ENCODE measurements around the gene TMEM101. TPM values are rescaled to one million over a fixed set of nuclear protein-coding genes. Genes with fewer than 3 reads are reported as not detected.
"Not testable (repeated sequence)": the region's sequence is repeated elsewhere in the genome, so short reads cannot be mapped to it uniquely, and the experiment has no call there.

The TMEM101 gene
- total RNA-seq, 1 donor from 2014 or later, result 52.4 TPM

DNA sequence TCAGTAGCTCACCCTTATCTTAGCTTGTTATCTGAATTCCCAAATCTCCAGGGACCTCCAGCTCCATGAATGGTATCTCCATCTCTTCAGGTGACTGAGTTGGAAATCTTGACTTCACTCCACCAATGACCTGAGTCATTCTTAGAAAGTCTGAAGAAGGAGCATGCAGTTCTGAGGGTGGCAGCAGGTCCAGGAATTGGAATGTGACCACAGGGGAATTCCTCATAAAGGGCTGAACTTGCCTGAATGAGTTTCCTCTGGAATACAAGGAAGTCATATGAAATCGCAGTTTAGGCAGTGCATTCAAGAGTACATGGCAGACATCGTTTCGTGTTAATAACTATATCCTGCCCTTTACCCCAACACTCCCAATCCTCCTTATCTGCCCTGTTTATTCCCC lies 48.5 kb downstream of the TMEM101 start:
- Histone ChIP-seq H3K27me3 (ENCODE audit: control insufficient read depth, insufficient read depth, low read length) (no peaks in the 10 kb centered on the region), H3K36me3 (ENCODE audit: control insufficient read depth, insufficient read depth, low read length) (no peaks in the 10 kb centered on the region), H3K4me3 (ENCODE audit: low read depth, low read length) (no peak overlapping the region)
- TF ChIP-seq CTCF (IDR thresholded peaks at IDR 0.05; ENCODE audit: insufficient read depth, low read length, poor library complexity, severe bottlenecking), result no peak
- no peak for DNase-seq (ENCODE audit: low read depth)

DNA sequence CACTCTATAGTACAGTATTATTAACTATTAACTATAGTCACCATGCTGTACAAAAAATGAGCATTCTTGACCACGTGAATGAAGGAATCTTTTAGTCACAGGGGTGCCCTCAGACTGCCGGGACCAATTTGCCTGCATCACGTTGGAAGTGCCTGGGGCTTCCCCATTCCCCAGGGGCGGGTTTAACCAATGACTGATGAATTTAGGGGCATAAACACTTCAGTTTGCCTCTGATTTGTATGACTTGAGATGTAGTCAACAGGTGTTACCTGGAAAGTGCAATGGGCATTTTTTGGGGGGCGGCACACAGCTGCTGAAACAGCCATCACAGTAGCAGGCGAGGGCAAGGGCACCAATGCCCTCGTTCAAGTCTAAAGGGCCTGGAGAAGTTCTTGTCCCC lies 52.3 kb downstream of the TMEM101 start:
- H3K27me3 ChIP-seq (ENCODE audit: control insufficient read depth, insufficient read depth, low read length), result no peaks in the 10 kb centered on the region
- H3K4me3 ChIP-seq (ENCODE audit: low read depth, low read length), result no peak overlapping the region
- no peak for TF ChIP-seq CTCF (IDR thresholded peaks at IDR 0.05; ENCODE audit: insufficient read depth, low read length, poor library complexity, severe bottlenecking)
- H3K36me3 ChIP-seq (ENCODE audit: control insufficient read depth, insufficient read depth, low read length), result no peaks in the 10 kb centered on the region
- no peak for DNase-seq (ENCODE audit: low read depth)

DNA sequence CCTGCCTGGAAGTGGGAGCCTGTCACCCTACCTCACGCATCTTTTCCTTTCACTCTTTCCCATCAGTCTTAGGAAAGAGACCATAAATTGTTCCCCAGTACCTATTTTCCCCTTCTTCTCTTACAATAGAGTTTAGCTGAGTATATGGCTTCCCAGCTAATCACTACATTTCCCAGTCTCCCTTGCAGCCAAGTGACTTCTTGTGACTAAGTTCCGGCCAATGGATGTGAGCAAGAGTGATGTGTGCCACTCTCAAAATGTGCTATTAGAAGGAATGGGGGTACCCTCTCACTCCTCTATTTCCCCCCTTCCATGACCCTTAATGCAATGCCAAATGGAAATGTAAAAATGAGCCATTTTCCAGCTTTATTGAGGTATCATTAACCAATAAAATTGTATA lies 52.8 kb downstream of the TMEM101 start:
- no peak overlapping the region for H3K4me3 ChIP-seq (ENCODE audit: low read depth, low read length)
- no peaks in the 10 kb centered on the region for H3K36me3 ChIP-seq (ENCODE audit: control insufficient read depth, insufficient read depth, low read length)
- DNase-seq (ENCODE audit: low read depth), result no peak
- no peak for TF ChIP-seq CTCF (IDR thresholded peaks at IDR 0.05; ENCODE audit: insufficient read depth, low read length, poor library complexity, severe bottlenecking)
- H3K27me3 ChIP-seq (ENCODE audit: control insufficient read depth, insufficient read depth, low read length), result no peaks in the 10 kb centered on the region

DNA sequence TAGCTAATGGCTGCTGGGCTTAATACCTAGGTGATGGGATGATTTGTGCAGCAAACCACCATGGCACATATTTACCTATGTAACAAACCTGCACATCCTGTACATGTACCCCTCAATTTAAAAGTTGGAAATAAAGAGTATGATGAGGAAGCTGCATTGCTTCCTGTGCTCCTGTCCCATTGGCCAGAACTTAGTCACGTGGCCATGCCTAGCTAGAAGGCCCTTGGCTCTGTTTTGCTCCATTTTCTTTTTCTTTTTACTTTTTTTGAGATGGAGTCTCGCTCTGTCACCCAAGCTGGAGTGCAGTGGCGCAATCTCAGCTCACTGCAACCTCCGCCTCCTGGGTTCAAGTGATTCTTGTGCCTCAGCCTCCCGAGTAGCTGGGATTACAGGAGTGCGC lies 53.5 kb downstream of the TMEM101 start:
- not testable (repeated sequence) for H3K4me3 ChIP-seq (ENCODE audit: low read depth, low read length); DNase-seq (ENCODE audit: low read depth); H3K27me3 ChIP-seq (ENCODE audit: control insufficient read depth, insufficient read depth, low read length); H3K36me3 ChIP-seq (ENCODE audit: control insufficient read depth, insufficient read depth, low read length)

Other genes with a start within 250 kb of the TMEM101 start
- 117 and 122 TPM in 2 replicates for gene DUSP3, start 236.0 kb downstream of the TMEM101 start, total RNA-seq
- not detected in 2 replicates for gene CFAP97D1, start 234.5 kb downstream of the TMEM101 start, total RNA-seq
- 4.1 and 13.2 TPM in 2 replicates for gene MPP3, start 181.8 kb downstream of the TMEM101 start, total RNA-seq
- gene CD300LG, start 167.8 kb downstream of the TMEM101 start, total RNA-seq, result not detected in 2 replicates
- gene MPP2, start 107.4 kb downstream of the TMEM101 start, total RNA-seq, result 2.7 and 3.0 TPM in 2 replicates
- not detected in 2 replicates for gene PPY, start 72.5 kb downstream of the TMEM101 start, total RNA-seq
- 0.48 TPM in 1 of 2 replicates, not detected in the other for gene PYY, start 61.0 kb downstream of the TMEM101 start, total RNA-seq
- 15.7 and 19.4 TPM in 2 replicates for gene NAGS, start 10.3 kb downstream of the TMEM101 start, total RNA-seq
- gene LSM12, start 51.7 kb upstream of the TMEM101 start, total RNA-seq, result 39.1 and 52.7 TPM in 2 replicates
- 37.5 and 53.9 TPM in 2 replicates for gene G6PC3, start 55.8 kb upstream of the TMEM101 start, total RNA-seq
- gene HDAC5, start 108.7 kb upstream of the TMEM101 start, total RNA-seq, result 32.5 and 37.7 TPM in 2 replicates
- 3.1 and 3.8 TPM in 2 replicates for gene HROB, start 127.0 kb upstream of the TMEM101 start, total RNA-seq
- gene ASB16, start 155.7 kb upstream of the TMEM101 start, total RNA-seq, result not detected in 2 replicates
- 35.0 and 40.5 TPM in 2 replicates for gene TMUB2, start 172.0 kb upstream of the TMEM101 start, total RNA-seq
- 50.8 and 65.9 TPM in 2 replicates for gene ATXN7L3, start 184.9 kb upstream of the TMEM101 start, total RNA-seq
- 35.7 and 41.7 TPM in 2 replicates for gene UBTF, start 204.7 kb upstream of the TMEM101 start, total RNA-seq